GM12878 (cell line): Measurements from ENCODE around the gene OPA1. TPM values are rescaled to one million over a fixed set of nuclear protein-coding genes. Genes with fewer than 3 reads are reported as not detected.

Experiments
- ATAC-seq: fragments of 200-7000 bp; cut with Tn5 transposase; 3 replicates; pipeline ENCODE4 v1.9.1; 2020; ENCODE audit warnings: mild to moderate bottlenecking, moderate library complexity
- BruUV-seq: library from RNA; stranded (reverse); fragments of 400-500 nt; replicated peaks from 2 replicates; lab custom pipeline; 2021; lab: Mats Ljungman, UMichigan
- CTCF ChIA-PET: fragments of 300-600 bp; sonication (Branson Sonifier 250); formaldehyde crosslinking; extraction: SDS; loops from one replicate; lab custom pipeline; 2021; ENCODE audit warnings: inconsistent platforms; lab: Yijun Ruan, JAX
- POLR2A ChIA-PET: fragments of 350-600 bp; formaldehyde crosslinking; extraction: SDS; loops from one replicate; lab custom pipeline; 2021; ENCODE audit warnings: inconsistent platforms; lab: Charles Lee
- RAD21 ChIA-PET: fragments of 300-600 bp; sonication (Branson Sonifier 250); formaldehyde crosslinking; loops from one replicate; lab custom pipeline; 2023; ENCODE audit warnings: antibody characterized with exemption; ENCODE audit not compliant: unreplicated experiment; lab: Charles Lee
- SMC1A ChIA-PET: fragments of 300-600 bp; sonication (Branson Sonifier 250); formaldehyde crosslinking; loops from one replicate; lab custom pipeline; 2023; ENCODE audit not compliant: unreplicated experiment, uncharacterized antibody; lab: Charles Lee
- DNase-seq: peaks from one replicate; pipeline ENCODE4 v3.0.0-alpha.2; 2011; ENCODE audit warnings: low read depth, low spot score
- FAIRE-seq: peaks from 3 replicates; lab custom pipeline; 2011; peaks lifted over from hg19 to GRCh38; lab: Jason Lieb, UNC
- H2AFZ ChIP-seq: 2 replicates; pipeline ENCODE4 v1.6.0; 2011; ENCODE audit warnings: low read depth, low read length, control low read depth; ENCODE audit not compliant: control insufficient read depth
- H3K27ac ChIP-seq: 2 replicates; pipeline ENCODE4 v1.5.1; 2011; ENCODE audit warnings: control low read depth; ENCODE audit not compliant: control insufficient read depth, insufficient read depth
- H3K27me3 ChIP-seq, 2 experiments: replicated peaks in 1 of 2; 2 replicates each; pipeline versions ENCODE4 v1.6.0 to v1.6.1; 2011; ENCODE audit warnings: low read length in 1 of 2; ENCODE audit not compliant: control insufficient read depth in 2 of 2, insufficient read depth in 2 of 2
- H3K36me3 ChIP-seq, 2 experiments: 2 replicates each; pipeline ENCODE4 v1.5.1; 2011; ENCODE audit warnings: low read length in 1 of 2; ENCODE audit not compliant: control insufficient read depth in 2 of 2, insufficient read depth in 2 of 2
- H3K4me1 ChIP-seq: 2 replicates; pipeline ENCODE4 v1.6.1; 2011; ENCODE audit warnings: mild to moderate bottlenecking, low read length, moderate library complexity, mixed read lengths; ENCODE audit not compliant: control insufficient read depth, insufficient read depth
- H3K4me2 ChIP-seq: 2 replicates; pipeline ENCODE4 v1.6.0; 2011; ENCODE audit warnings: control low read depth; ENCODE audit not compliant: control insufficient read depth, insufficient read depth
- H3K4me3 ChIP-seq: fragments of 200-600 bp; sonication (generic); 2 replicates; pipeline ENCODE4 v1.5.1; 2016
- H3K79me2 ChIP-seq: 2 replicates; pipeline ENCODE4 v1.6.0; 2011; ENCODE audit warnings: low read length; ENCODE audit not compliant: control insufficient read depth, insufficient read depth
- H3K9ac ChIP-seq: 2 replicates; pipeline ENCODE4 v1.8.0; 2011; ENCODE audit warnings: low read length, control low read depth, mixed read lengths; ENCODE audit not compliant: control insufficient read depth, insufficient read depth
- H3K9me3 ChIP-seq: replicated peaks from 3 replicates; pipeline ENCODE4 v1.5.1; 2011; ENCODE audit warnings: mild to moderate bottlenecking, low read length; ENCODE audit not compliant: control insufficient read depth, insufficient read depth
- H4K20me1 ChIP-seq: 2 replicates; pipeline ENCODE4 v1.6.0; 2011; ENCODE audit not compliant: control insufficient read depth, insufficient read depth
- BCL11A ChIP-seq: IDR thresholded peaks from 2 replicates; pipeline ENCODE4 v1.6.1; 2011; ENCODE audit warnings: low read depth, low read length
- BHLHE40 ChIP-seq, 2 experiments: fragments of 450-650 bp in 1 of 2; IDR thresholded peaks; 2 replicates each; pipeline ENCODE4 v1.6.1; 2011 to 2017; ENCODE audit warnings: low read depth in 2 of 2, borderline replicate concordance in 1 of 2, improper control_type of control experiment in 1 of 2, low read length in 1 of 2, mild to moderate bottlenecking in 1 of 2
- CBFB ChIP-seq: IDR thresholded peaks from 2 replicates; pipeline ENCODE4 v1.6.1; 2016; ENCODE audit warnings: antibody characterized with exemption, low read depth
- CBX3 ChIP-seq: fragments of 200-600 bp; sonication (generic); IDR thresholded peaks from 2 replicates; pipeline ENCODE4 v1.6.1; 2016; ENCODE audit warnings: low read depth, borderline replicate concordance
- EGR1 ChIP-seq, 2 experiments: IDR thresholded peaks; 1 replicate in 1 of 2; 2 replicates in 1 of 2; pipeline ENCODE4 v1.6.1; 2011 to 2012; ENCODE audit warnings: low read depth in 2 of 2, low read length in 2 of 2, borderline replicate concordance in 1 of 2, mild to moderate bottlenecking in 1 of 2, moderate library complexity in 1 of 2
- FOXM1 ChIP-seq: IDR thresholded peaks from 2 replicates; pipeline ENCODE4 v1.6.1; 2012; ENCODE audit warnings: low read depth, mild to moderate bottlenecking, inconsistent platforms, low read length, moderate library complexity
- GATAD2B ChIP-seq: fragments of 450-650 bp; conservative IDR thresholded peaks from 2 replicates; pipeline ENCODE4 v1.6.1; 2017; ENCODE audit warnings: low read depth, mild to moderate bottlenecking, moderate library complexity
- JUND ChIP-seq: IDR thresholded peaks from 2 replicates; pipeline ENCODE4 v1.6.1; 2012; ENCODE audit warnings: low read depth, mild to moderate bottlenecking, low read length, improper control_type of control experiment, moderate library complexity
- MYC ChIP-seq: IDR thresholded peaks from 2 replicates; pipeline ENCODE4 v1.6.1; 2011; ENCODE audit warnings: mild to moderate bottlenecking, low read length, moderate library complexity, inconsistent platforms; ENCODE audit not compliant: insufficient read depth, insufficient replicate concordance, insufficient read length, severe bottlenecking
- NBN ChIP-seq: fragments of 450-650 bp; IDR thresholded peaks from 2 replicates; pipeline ENCODE4 v1.6.1; 2016
- PAX8 ChIP-seq: fragments of 450-650 bp; IDR thresholded peaks from 2 replicates; pipeline ENCODE4 v1.6.1; 2017; ENCODE audit warnings: mild to moderate bottlenecking, moderate library complexity
- RELB ChIP-seq: fragments of 450-650 bp; IDR thresholded peaks from 2 replicates; pipeline ENCODE4 v1.6.1; 2017; ENCODE audit warnings: low read depth, mild to moderate bottlenecking, moderate library complexity
- RUNX3 ChIP-seq: IDR thresholded peaks from 2 replicates; pipeline ENCODE4 v1.6.1; 2012; ENCODE audit warnings: low read length, inconsistent platforms
- SMARCA5 ChIP-seq: fragments of 450-650 bp; IDR thresholded peaks from 2 replicates; pipeline ENCODE4 v1.6.1; 2017; ENCODE audit warnings: mild to moderate bottlenecking
- TARDBP ChIP-seq: IDR thresholded peaks from 2 replicates; pipeline ENCODE4 v1.6.1; 2016; ENCODE audit warnings: borderline replicate concordance
- ZBED1 ChIP-seq: IDR thresholded peaks from 2 replicates; pipeline ENCODE4 v1.6.1; 2016; ENCODE audit warnings: borderline replicate concordance
- ZNF24 ChIP-seq: fragments of 450-650 bp; IDR thresholded peaks from 2 replicates; pipeline ENCODE4 v1.6.1; 2017; ENCODE audit warnings: antibody characterized with exemption, mild to moderate bottlenecking
- ZNF592 ChIP-seq: fragments of 450-650 bp; IDR thresholded peaks from 2 replicates; pipeline ENCODE4 v1.6.1; 2017; ENCODE audit warnings: mild to moderate bottlenecking, moderate library complexity
- WGBS: methylation state at CpG from one replicate; pipeline ENCODE4 v1.1.6; 2016; ENCODE audit warnings: low lambda C conversion rate; ENCODE audit not compliant: insufficient replicate concordance, insufficient coverage; ENCODE audit errors: missing lambda C conversion rate; 5-methylcytosine and 5-hydroxymethylcytosine counted together
- in situ Hi-C: fragments of 300-500 bp; cut with MboI; formaldehyde crosslinking; loops from 9 replicates; pipeline ENCODE4 v1.14.3; 2018; ENCODE audit warnings: mixed read lengths
- intact Hi-C: fragments of 100-400 bp; cut with micrococcal nuclease; formaldehyde crosslinking; loops from one replicate; pipeline ENCODE4 v1.14.2; 2022; ENCODE audit not compliant: unreplicated experiment
- polyA plus RNA-seq, 11 experiments: library from polyadenylated mRNA; depleted of rRNA in 4 of 11; unstranded in 6 of 11; stranded (reverse) in 5 of 11; fragments of >200 nt; fragmentation: Nextera tagmentation in 4 of 11; fragmentation: Illumina TruSeq in 1 of 11; extraction: Ambion mirVana in 4 of 11; extraction: Trizol in 1 of 11; gene quantifications; 1 replicate in 1 of 11; 2 replicates in 10 of 11; pipeline versions ENCODE4 v1.2.1 to v1.2.3, GENCODE V29; 2011 to 2016; ENCODE audit warnings: inconsistent platforms in 2 of 11, missing spikeins in 2 of 11, low read depth in 1 of 11
- total RNA-seq, 4 experiments: library from RNA; depleted of rRNA in 3 of 4; stranded (reverse); fragments of >200 nt in 3 of 4; fragmentation: Illumina TruSeq in 1 of 4; extraction: Trizol in 1 of 4; gene quantifications; 2 replicates each; pipeline versions ENCODE4 v1.2.1 to v1.2.3, GENCODE V29; 2013 to 2021

The OPA1 gene
- total and polyA plus RNA-seq, 10 of the 15 experiments (the other 5 are each of a cell fraction or from before 2014, with no cell fraction given) = 14.7 to 108 (median 59.3) TPM

GRCh38 chr3:193742628-193743027, 149.6 kb downstream of the OPA1 start:
- in situ Hi-C loops = no loop called here
- Histone ChIP-seq H3K9me3 (no peaks in the 10 kb centered on the region), H3K4me2 (peak overlapping the region; percentile 86), H3K27ac (peak overlapping the region; percentile 85), H3K4me3 (peak overlapping the region; percentile 46; the same call in 1 of the 2 replicates), H3K9ac (peak overlapping the region; percentile 72), H3K36me3 (no peaks in the 10 kb centered on the region), H3K27me3 (no peaks in the 10 kb centered on the region), H4K20me1 (no peaks in the 10 kb centered on the region), H3K79me2 (no peaks in the 10 kb centered on the region), H2AFZ (peak overlapping the region; percentile 72), H3K4me1 (peaks cover 14% of the 10 kb centered on the region)
- 61% methylated on average over 4 of the region's 4 CpGs for WGBS
- BruUV-seq = no TSS peak
- ChIA-PET SMC1A (interaction anchor here (0.8 to 2.8 kb wide), 15 partner anchors 10 to 280 kb away, joined by 3 to 12 read pairs (median 4); no protein-coding TSS in a partner anchor), RAD21 (interaction anchor here (1.1 to 2.1 kb wide), 6 partner anchors 37 to 316 kb away, joined by 3 to 5 read pairs (median 5); no protein-coding TSS in a partner anchor), CTCF (interaction anchor here (0.9 to 2.0 kb wide), 6 partner anchors 11 to 601 kb away, joined by 3 to 4 read pairs (median 3); no protein-coding TSS in a partner anchor), POLR2A (interaction anchor here (0.5 to 2.1 kb wide), 5 partner anchors 11 to 392 kb away, joined by 3 to 6 read pairs (median 4); no protein-coding TSS in a partner anchor)
- intact Hi-C loops = no loop called here
- peak; percentile 40 for DNase-seq
- FAIRE-seq = peak; percentile 71
- ATAC-seq = peak; percentile 88
- TF ChIP-seq BHLHE40 (IDR thresholded peaks at IDR 0.05; ENCODE audit: borderline replicate concordance in 1 of 2, low read depth in 2 of 2, low read length in 1 of 2) (peak; percentile 65 to 73), ZBED1 (no peak), RUNX3 (0 out of 2 replicates have a peak, but pooled peaks have one; percentile 12), FOXM1 (peak; percentile 31; the same call in 1 of the 2 replicates), NBN (0 out of 2 replicates have a peak, but pooled peaks have one; percentile 39), GATAD2B (0 out of 2 replicates have a peak, but pooled peaks have one; percentile 29), MYC (no peak), JUND (no peak), ZNF592 (no peak), SMARCA5 (no peak), PAX8 (no peak), EGR1 (IDR thresholded peaks at IDR 0.05; ENCODE audit: borderline replicate concordance in 1 of 2, low read depth in 2 of 2, low read length in 2 of 2) (no peak), TARDBP (no peak), BCL11A (no peak), ZNF24 (0 out of 2 replicates have a peak, but pooled peaks have one; percentile 12), CBFB (no peak), CBX3 (no peak), RELB (peak; percentile 91)
